Suprapubic skin (tissue), 4 donors: ENCODE measurements around the gene BCL10. TPM values are rescaled to one million over a fixed set of nuclear protein-coding genes. Genes with fewer than 3 reads are reported as not detected.
A peak's percentile ranks its signal among the peaks of the same experiment; 100 is the strongest.

Experiments
- DNase-seq, 2 donors: peaks; one replicate each; pipeline ENCODE4 v3.0.0-alpha.2; 2019; ENCODE audit warnings: low spot score in 2 of 2
- H3K27ac ChIP-seq: fragments of 200-600 bp; sonication (generic); one replicate; pipeline ENCODE4 v1.5.1; 2019
- H3K27me3 ChIP-seq: fragments of 200-600 bp; sonication (generic); one replicate; pipeline ENCODE4 v1.5.1; 2019
- H3K36me3 ChIP-seq: fragments of 200-600 bp; sonication (generic); one replicate; pipeline ENCODE4 v1.5.1; 2019
- H3K4me1 ChIP-seq: fragments of 200-600 bp; sonication (generic); one replicate; pipeline ENCODE4 v1.5.1; 2019
- H3K4me3 ChIP-seq: fragments of 200-600 bp; sonication (generic); one replicate; pipeline ENCODE4 v1.5.1; 2019; ENCODE audit warnings: mild to moderate bottlenecking
- H3K9me3 ChIP-seq: fragments of 200-600 bp; sonication (generic); one replicate; pipeline ENCODE4 v1.5.1; 2019
- EP300 ChIP-seq: sonication (generic); formaldehyde crosslinking; IDR thresholded peaks from one replicate; pipeline ENCODE4 v1.6.1; 2017; ENCODE audit warnings: antibody characterized with exemption
- POLR2A ChIP-seq, 2 donors: fragments of 450-650 bp; IDR thresholded peaks; one replicate each; pipeline ENCODE4 v1.6.1; 2017; ENCODE audit warnings: antibody characterized with exemption in 2 of 2, mild to moderate bottlenecking in 2 of 2, moderate library complexity in 2 of 2
- POLR2AphosphoS5 ChIP-seq, 3 donors: sonication (generic); formaldehyde crosslinking; IDR thresholded peaks; one replicate each; pipeline ENCODE4 v1.6.1; 2017; ENCODE audit warnings: antibody characterized with exemption in 3 of 3
- WGBS: methylation state at CpG from one replicate; pipeline ENCODE4 v1.1.5; 2018; 5-methylcytosine and 5-hydroxymethylcytosine counted together
- total RNA-seq, 4 donors: library from RNA; depleted of rRNA; stranded (reverse); fragments of >200 nt; gene quantifications; one replicate each; pipeline ENCODE4 v1.1.0, GENCODE V29; 2016
- TF ChIP-seq, protein P1 (sequence below), 2 donors: fragments of 200-600 bp in 1 of 2; fragments of 450-650 bp in 1 of 2; sonication (generic) in 1 of 2; IDR thresholded peaks; one replicate each; pipeline ENCODE4 v1.5.1; 2016 to 2019; ENCODE audit warnings: antibody characterized with exemption in 2 of 2, mild to moderate bottlenecking in 1 of 2, moderate library complexity in 1 of 2

The BCL10 gene
- total RNA-seq, 4 donors from 2014 or later: 19.9 to 34.1 (median 30.7) TPM

GRCh38 chr1:85267313-85267712 lies 9.1 kb downstream of the BCL10 start:
- no peaks in the 10 kb centered on the region for H3K4me1 ChIP-seq
- TF ChIP-seq POLR2AphosphoS5 (IDR thresholded peaks at IDR 0.05) (no peak), EP300 (no peak), POLR2A (IDR thresholded peaks at IDR 0.05) (no peak)
- TF ChIP-seq, protein P1, sequence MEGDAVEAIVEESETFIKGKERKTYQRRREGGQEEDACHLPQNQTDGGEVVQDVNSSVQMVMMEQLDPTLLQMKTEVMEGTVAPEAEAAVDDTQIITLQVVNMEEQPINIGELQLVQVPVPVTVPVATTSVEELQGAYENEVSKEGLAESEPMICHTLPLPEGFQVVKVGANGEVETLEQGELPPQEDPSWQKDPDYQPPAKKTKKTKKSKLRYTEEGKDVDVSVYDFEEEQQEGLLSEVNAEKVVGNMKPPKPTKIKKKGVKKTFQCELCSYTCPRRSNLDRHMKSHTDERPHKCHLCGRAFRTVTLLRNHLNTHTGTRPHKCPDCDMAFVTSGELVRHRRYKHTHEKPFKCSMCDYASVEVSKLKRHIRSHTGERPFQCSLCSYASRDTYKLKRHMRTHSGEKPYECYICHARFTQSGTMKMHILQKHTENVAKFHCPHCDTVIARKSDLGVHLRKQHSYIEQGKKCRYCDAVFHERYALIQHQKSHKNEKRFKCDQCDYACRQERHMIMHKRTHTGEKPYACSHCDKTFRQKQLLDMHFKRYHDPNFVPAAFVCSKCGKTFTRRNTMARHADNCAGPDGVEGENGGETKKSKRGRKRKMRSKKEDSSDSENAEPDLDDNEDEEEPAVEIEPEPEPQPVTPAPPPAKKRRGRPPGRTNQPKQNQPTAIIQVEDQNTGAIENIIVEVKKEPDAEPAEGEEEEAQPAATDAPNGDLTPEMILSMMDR (IDR thresholded peaks at IDR 0.05): no peak

DNA sequence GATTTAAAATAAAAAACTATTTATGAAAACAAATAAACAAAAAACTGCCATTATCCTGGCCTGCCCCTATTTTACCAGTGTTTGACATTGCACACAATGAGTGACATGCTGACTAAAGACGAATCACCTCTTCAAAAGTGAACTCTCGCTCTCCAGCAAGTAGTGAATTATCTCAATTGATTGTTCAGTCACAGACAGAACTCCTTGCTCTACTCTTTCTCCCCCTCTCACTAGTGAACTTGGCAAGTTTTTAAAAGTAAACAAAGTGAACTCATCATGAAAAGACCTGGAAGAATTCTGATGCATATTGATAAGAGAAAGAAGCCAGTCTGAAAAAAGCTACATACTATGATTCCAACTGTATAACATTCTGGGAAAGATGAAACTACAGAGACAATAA lies 12.3 kb downstream of the BCL10 start:
- Histone ChIP-seq H3K4me3 (no peak overlapping the region), H3K27ac (no peak overlapping the region), H3K9me3 (no peaks in the 10 kb centered on the region), H3K36me3 (peaks cover 36% of the 10 kb centered on the region), H3K4me1 (peaks cover 7% of the 10 kb centered on the region), H3K27me3 (no peaks in the 10 kb centered on the region)
- TF ChIP-seq POLR2AphosphoS5 (IDR thresholded peaks at IDR 0.05) (no peak), EP300 (no peak), POLR2A (IDR thresholded peaks at IDR 0.05) (no peak)
- TF ChIP-seq, protein P1 (IDR thresholded peaks at IDR 0.05): no peak
- no peak for DNase-seq
- 73% methylated on average over 2 of the region's 2 CpGs for WGBS

More at GRCh38 chr1:85267313-85267712, 9.1 kb downstream of the BCL10 start:
- WGBS: 87% methylated on average over 2 of the region's 2 CpGs
- H3K4me3 ChIP-seq: no peak overlapping the region
- DNase-seq: no peak
- H3K27me3 ChIP-seq: no peaks in the 10 kb centered on the region
- H3K36me3 ChIP-seq: peaks cover 54% of the 10 kb centered on the region
- H3K27ac ChIP-seq: no peak overlapping the region
- H3K9me3 ChIP-seq: no peaks in the 10 kb centered on the region

GRCh38 chr1:85262985-85263384 lies 13.4 kb downstream of the BCL10 start:
- Histone ChIP-seq H3K4me3 (no peak overlapping the region), H3K4me1 (peaks cover 15% of the 10 kb centered on the region), H3K27ac (no peak overlapping the region), H3K9me3 (no peaks in the 10 kb centered on the region), H3K27me3 (no peaks in the 10 kb centered on the region), H3K36me3 (peaks cover 24% of the 10 kb centered on the region)
- no peak for DNase-seq
- TF ChIP-seq EP300 (no peak), POLR2A (IDR thresholded peaks at IDR 0.05) (no peak), POLR2AphosphoS5 (IDR thresholded peaks at IDR 0.05) (no peak)
- TF ChIP-seq, protein P1 (IDR thresholded peaks at IDR 0.05): no peak

DNA sequence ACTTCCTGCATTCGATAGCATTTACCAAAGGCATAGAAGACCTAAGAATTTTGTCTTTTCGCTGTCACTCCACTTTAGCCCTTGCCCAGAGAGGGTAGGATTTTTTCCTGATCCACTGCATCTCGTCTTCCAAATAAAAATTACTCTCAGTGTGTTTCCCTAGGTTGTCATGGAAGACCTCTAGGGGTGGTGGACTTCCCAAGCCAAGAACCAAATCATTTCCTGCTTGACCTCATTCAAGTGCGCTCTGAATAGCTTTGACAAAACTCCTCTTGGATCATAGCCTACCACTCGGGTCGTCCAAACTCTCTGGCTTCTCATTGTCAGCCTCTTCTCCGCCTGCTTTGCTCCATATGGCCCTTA lies 16.5 kb downstream of the BCL10 start:
- peak overlapping the region; percentile 90 for H3K4me3 ChIP-seq
- WGBS: 13% methylated on average over 7 of the region's 7 CpGs
- H3K4me1 ChIP-seq: peaks cover 29% of the 10 kb centered on the region
- no peaks in the 10 kb centered on the region for H3K9me3 ChIP-seq
- peaks cover 22% of the 10 kb centered on the region for H3K36me3 ChIP-seq
- H3K27me3 ChIP-seq: no peaks in the 10 kb centered on the region
- H3K27ac ChIP-seq: peak overlapping the region; percentile 89
- TF ChIP-seq POLR2A (IDR thresholded peaks at IDR 0.05) (no peak), EP300 (no peak), POLR2AphosphoS5 (IDR thresholded peaks at IDR 0.05) (no peak)
- TF ChIP-seq, protein P1 (IDR thresholded peaks at IDR 0.05): peak in 1 of 2 donors; percentile 34
- DNase-seq: no peak

DNA sequence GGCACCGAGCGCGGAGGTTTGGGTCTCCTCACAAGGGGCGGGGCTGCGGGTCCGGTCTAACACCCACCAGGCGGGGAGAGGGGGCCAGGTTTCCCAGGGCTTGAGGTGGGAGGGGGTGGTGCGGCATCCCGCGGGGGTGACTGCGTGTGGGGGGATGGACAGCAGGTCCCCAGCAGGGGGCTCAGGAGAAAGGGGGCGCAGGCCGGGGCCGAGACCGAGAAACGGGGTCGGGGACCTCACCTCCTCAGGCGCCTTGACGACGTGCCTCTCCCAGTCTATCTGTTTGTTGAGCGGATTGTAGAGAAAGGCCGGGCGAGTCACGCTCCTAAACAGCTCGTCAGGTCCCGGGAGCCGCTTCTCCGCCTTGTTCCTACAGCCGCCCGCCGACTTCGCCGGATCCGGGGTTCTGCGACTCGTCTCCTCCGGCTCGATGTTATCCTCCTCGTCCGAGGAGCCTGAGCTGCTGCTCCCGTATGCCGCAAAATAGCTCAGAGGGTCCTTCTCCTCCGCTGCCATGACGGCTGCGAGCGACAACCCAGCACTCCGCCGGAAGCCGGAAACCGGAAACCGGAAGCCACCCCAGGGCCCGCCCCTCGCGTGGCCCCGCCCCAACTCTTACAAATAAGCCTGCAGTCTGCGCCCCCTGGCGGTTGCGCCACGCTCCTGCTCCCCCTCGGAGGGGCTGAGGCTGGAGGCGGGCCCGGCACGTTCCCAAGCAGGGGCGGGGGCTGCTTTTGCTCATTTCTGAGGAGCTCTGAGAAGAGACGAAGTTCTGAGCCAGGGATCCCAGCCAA lies 17.1 kb downstream of the BCL10 start, which contains the start of gene C1orf52:
C1orf52 (minus strand) TSS at position 545 of the 794 bp plus-strand sequence; CDS start at position 516, 29 bp downstream.
- H3K9me3 ChIP-seq: no peaks in the 10 kb centered on the region
- under 1% methylated on average over 42 of the region's 65 CpGs for WGBS
- H3K27ac ChIP-seq: peak within 1 kb of the TSS; percentile 89
- DNase-seq: peak; percentile 97 to 98
- TF ChIP-seq, protein P1 (IDR thresholded peaks at IDR 0.05): peak; percentile 92 to 99
- TF ChIP-seq EP300 (no peak), POLR2AphosphoS5 (IDR thresholded peaks at IDR 0.05) (peak; percentile 61 to 72 (median 67)), POLR2A (IDR thresholded peaks at IDR 0.05) (peak in 1 of 2 donors; percentile 78)
- H3K4me1 ChIP-seq: peaks cover 30% of the 10 kb centered on the region
- peaks cover 22% of the 10 kb centered on the region for H3K36me3 ChIP-seq
- no peaks in the 10 kb centered on the region for H3K27me3 ChIP-seq
- peak within 1 kb of the TSS; percentile 90 for H3K4me3 ChIP-seq
